ENCODE measurements around the gene TPBGL.
A peak's percentile ranks its signal among the peaks of the same experiment; 100 is the strongest.

The TPBGL gene

DNA sequence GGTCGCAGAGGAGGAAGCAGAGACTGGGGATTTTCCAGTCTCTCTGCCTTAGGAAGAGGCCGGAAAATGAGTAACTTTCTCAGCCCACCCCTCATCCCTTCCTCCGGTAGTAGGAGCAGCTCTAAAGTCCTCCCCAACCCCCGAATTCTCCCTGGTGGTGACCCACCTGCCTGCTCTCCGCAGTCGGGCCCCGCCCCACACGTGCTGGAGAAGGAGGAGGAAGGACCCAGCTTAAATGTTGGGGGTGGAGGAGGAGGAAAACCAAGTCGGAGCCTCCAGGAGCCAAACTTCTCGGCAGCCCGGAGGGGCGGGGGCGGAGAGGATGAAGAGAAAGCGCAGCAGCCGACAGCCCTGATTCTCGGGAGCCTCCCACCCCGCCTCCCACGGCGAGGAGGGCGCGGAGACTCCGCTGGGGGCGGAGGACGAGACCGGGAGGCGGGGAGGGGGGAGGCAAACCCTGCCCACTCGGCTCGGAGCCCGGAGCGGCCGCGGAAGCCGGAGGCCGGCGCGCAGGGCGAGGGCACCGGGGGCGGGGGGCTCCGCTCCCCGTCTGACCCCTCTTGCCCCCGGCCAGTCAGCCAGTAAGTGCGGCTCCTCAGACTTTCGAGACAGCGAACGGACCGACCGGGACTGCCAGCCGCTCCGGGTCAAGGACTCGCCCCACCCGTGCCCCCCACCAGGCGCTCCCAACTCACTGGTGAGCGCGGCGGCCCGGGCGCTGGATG lies at the start of gene TPBGL:
TPBGL (plus strand) TSS at position 464 of the 725 bp plus-strand sequence. CDS start 276 bp downstream, outside the sequence.
- DNase-seq (ENCODE audit: low spot score), result peak; percentile 59

GRCh38 chr11:75191330-75191717 lies 49.2 kb upstream of the TPBGL start:
- DNase-seq (ENCODE audit: low spot score), result no peak

More for the DNA sequence above, at the start of gene TPBGL:
- no peak for FAIRE-seq

GRCh38 chr11:75193271-75193670 lies 47.3 kb upstream of the TPBGL start:
- FAIRE-seq (no peak), DNase-seq (ENCODE audit: low spot score) (no peak)

More at GRCh38 chr11:75191330-75191717, 49.2 kb upstream of the TPBGL start:
- FAIRE-seq, result no peak

DNA sequence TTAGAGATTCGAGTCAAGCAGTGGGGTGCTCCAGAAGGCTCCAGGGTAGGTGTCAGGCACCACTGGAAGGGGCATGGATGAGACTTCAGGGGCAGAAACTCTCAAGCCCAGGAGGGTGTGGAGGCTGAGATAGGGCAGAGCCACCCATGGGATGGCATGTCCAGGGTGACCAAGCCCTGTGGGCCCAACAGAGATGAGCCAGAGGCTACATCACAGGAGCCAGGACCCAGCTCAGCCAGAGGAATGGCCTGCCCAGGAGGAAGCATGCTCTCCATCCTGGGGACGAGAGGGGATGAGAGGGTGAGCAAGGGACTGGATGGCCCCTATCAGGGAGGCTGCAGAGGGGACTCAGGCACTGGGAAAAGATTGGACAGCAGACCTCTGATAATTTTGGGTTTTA lies 46.9 kb upstream of the TPBGL start:
- no peak for FAIRE-seq

DNA sequence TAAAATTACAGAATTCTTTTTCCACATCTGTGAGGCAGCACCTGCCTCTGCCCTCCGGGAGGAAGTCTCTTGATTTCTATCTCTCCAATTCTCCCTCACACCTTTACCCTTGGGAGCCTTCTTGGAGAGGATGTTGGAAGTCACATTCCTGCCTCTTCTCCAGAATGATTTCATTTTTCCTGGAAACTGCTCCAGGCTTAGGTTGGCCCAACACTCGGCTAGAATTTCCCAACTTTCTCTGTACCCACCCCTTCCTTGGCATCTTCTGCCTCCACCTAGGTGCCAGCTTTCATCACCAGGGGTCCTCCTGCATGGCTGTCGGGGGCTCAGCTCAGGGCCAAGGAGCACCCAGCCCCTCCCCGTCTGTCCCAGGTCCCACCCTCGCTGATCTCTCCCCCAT lies 46.4 kb upstream of the TPBGL start:
- no peak for FAIRE-seq
- DNase-seq (ENCODE audit: low spot score), result no peak

More for the DNA sequence above, 46.9 kb upstream of the TPBGL start:
- no peak for DNase-seq (ENCODE audit: low spot score)

- FAIRE-seq (no peak), DNase-seq (ENCODE audit: low spot score) (no peak)
Observed at GRCh38 chr11:75195167-75195962, 45.2 kb upstream of the TPBGL start.

GRCh38 chr11:75196426-75196825 lies 44.1 kb upstream of the TPBGL start:
- DNase-seq (ENCODE audit: low spot score), result no peak
- no peak for FAIRE-seq

DNA sequence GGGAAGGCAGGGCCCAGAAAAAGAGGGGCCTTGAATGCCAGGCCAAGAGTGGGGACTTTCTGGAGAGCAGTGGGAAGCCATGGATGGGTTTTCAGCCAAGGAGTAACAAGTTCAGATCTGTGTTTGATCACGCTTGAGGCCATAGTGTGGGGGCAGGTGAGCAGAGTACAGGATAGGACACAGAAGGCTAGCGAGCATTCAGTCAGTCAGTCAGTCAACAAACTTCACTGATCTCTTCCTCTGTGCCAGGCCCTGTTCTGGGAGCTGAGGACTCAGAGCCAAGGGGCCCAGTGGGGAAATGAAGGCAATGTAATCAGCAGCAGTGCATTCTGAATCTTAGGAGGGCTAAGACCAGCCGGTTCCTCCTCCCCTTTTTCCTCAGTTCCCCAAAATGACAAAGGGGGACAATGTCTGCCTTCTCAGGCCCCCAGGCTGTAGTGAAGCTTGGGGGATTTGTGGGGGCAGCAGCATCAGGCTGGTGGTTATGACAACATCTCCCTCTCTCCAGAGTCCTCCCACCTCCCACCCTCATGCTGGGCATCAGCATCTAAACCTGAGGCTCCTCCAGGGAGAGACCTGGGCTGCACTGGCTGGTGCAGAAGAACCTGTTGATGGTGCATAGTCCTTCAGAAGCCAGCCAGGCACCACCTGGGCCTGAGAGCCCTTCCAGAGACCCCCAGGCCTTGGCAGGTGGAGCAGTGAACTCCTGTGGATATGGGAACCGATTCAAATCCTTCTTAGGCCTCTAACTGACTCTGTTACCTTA lies 42.9 kb upstream of the TPBGL start:
- DNase-seq (ENCODE audit: low spot score), result no peak
- FAIRE-seq, result no peak

- FAIRE-seq (no peak), DNase-seq (ENCODE audit: low spot score) (no peak)
Observed at GRCh38 chr11:75198278-75198973, 42.1 kb upstream of the TPBGL start.

DNA sequence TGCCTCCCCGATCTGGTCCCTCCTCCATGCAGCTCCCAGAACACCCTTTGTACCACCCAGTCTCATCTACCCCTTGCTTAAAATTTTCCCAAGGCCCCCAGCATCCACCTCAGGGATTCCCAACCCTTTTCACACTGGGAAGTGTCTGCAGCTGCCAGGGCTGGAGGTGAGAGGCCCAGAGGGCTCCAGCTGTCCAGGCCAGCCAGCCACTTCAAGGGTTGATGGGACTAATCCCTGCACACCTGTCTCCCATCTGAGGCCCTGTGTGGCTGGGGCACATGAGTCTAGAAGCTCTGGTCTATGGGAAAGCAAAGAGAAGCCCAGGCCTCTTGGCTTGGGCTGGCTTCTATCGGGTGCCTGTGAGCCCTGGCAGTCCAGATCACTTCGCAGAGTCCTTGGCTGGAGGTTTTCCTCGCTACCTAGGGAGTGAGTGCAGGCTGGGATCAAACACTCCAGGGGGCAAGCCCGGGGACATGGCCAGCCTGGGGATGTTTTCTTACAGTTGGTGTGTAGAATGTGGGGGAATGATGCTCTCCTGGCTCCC lies 41.1 kb upstream of the TPBGL start:
- no peak for FAIRE-seq
- no peak for DNase-seq (ENCODE audit: low spot score)

DNA sequence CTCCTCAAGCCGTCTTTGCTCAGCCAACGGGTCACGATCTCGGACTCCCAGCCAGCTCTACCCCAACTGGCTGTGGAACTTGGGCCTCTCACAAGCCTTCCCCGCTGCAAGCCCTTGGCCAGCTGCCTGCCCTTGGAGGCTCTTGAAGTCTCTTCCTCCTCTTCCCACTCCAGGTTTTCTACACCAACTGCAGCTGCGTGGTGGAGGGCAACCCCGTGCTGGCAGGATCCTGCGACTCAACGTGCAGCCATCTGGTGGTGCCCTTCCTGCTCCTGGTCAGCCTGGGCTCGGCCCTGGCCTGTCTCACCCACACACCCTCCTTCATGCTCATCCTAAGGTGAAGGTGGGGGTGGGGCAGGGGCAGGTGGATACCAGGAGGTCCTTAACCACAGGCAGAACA lies 40.5 kb upstream of the TPBGL start:
- no peak for FAIRE-seq

GRCh38 chr11:75200531-75200930 lies 40.0 kb upstream of the TPBGL start:
- DNase-seq (ENCODE audit: low spot score) (no peak), FAIRE-seq (no peak)

More for the DNA sequence above, 40.5 kb upstream of the TPBGL start:
- no peak for DNase-seq (ENCODE audit: low spot score)

DNA sequence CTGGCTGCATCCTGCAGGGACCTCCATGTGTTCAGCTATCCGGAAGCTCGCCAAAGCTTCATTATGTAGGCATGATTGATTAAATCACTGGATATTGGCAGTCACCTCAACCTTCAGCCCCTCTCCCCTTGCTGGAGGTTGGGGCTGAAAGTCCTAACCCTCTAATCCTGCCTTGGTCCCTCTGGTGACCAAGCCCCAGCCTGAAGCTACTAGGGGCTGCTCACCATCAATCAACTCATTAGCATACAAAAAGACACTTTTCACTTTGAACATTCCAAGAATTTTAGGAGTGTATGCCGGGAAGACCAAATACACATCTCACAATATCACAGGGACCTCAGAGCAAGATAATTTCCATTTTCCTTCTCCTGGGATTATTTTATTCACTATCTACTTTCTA lies 38.8 kb upstream of the TPBGL start:
- no peak for FAIRE-seq
- DNase-seq (ENCODE audit: low spot score), result no peak

DNA sequence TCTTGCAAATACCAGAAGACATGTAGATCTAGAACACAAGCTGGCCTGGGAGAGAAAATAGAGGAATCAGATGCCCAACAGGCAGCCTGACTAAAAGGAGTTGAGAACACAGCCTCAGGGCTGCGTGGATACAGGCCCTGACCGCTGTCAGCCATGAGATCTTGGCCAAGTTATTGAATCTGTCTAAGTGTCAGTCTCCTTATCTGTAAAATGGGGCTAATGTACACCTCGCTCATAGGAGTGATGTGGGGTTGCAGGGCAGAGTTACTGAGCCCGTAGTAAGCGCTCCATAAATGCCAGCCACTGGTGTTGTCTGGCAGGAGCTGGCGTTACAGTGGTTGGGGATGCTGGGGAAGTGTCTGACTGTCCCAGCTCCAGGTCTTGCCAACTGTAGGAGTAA lies 38.4 kb upstream of the TPBGL start:
- FAIRE-seq, result no peak
- DNase-seq (ENCODE audit: low spot score), result no peak

GRCh38 chr11:75203138-75203537 lies 37.4 kb upstream of the TPBGL start:
- DNase-seq (ENCODE audit: low spot score) (no peak), FAIRE-seq (no peak)

DNA sequence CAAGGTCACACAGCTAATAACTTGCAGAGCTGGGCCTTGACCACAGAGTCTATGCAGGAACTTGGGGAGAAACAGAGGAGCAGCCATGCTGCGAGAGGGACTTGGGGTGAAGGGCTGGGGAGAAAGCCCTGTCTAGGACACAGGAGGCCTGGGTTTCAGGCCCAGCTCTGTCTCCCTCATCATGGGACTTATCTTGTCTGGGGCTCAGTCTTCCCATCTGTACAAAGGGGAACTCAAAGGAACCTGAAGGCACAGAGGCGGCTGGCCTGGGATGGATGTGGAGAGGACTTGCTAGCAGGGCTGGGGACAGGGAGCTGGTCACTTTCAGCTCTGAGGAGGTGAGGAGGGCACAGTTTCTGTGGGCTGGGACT lies 36.9 kb upstream of the TPBGL start:
- DNase-seq (ENCODE audit: low spot score) (no peak), FAIRE-seq (no peak)

DNA sequence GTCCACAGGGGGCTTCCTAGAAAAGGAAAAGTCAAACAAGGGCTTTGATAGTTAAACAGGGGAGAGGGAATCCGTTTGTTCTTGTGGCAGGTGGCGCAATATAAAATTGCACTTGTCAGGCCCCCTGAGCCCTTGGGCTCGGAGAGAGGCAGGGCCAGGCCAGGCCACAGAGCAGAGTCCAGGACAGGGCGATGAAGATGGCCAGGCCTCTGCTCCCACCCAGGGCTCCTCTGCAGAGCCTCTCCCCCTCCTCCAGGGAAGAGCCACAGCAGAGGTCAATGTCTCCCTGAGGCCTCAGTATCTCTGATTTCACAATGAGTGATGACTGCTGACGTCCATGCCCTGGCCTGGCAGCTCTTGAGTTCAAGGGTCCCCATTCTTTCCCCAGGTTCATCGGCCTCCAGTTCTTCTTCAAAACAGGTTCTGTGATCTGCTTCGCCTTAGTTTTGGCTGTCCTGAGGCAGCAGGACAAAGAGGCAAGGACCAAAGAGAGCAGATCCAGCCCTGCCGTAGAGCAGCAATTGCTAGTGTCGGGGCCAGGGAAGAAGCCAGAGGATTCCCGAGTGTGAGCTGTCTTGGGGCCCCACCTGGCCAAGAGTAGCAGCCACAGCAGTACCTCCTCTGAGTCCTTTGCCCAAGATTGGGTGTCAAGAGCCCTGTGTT lies 36.4 kb upstream of the TPBGL start:
- DNase-seq (ENCODE audit: low spot score) (no peak), FAIRE-seq (no peak)

GRCh38 chr11:75204685-75205563 lies 35.6 kb upstream of the TPBGL start:
- no peak for FAIRE-seq
- peak; percentile 68 for DNase-seq (ENCODE audit: low spot score)

- no peak for FAIRE-seq
- no peak for DNase-seq (ENCODE audit: low spot score)
Observed at GRCh38 chr11:75205564-75206020, 35.0 kb upstream of the TPBGL start.

All from urothelium cell line (cell line).